K562 (cell line): ENCODE results near the gene TARS3. TPM values are rescaled to one million over a fixed set of nuclear protein-coding genes. Genes with fewer than 3 reads are reported as not detected.
A peak's percentile ranks its signal among the peaks of the same experiment; 100 is the strongest.

Experiments used
- ATAC-seq: fragments of 200-7000 bp; cut with Tn5 transposase; 3 replicates; pipeline ENCODE4 v1.9.1; 2020; ENCODE audit warnings: moderate library complexity
- BruUV-seq: library from RNA; stranded (reverse); fragments of 400-500 nt; replicated peaks from 2 replicates; lab custom pipeline; 2021; lab: Mats Ljungman, UMichigan
- CTCF ChIA-PET: fragments of 300-600 bp; formaldehyde crosslinking; extraction: SDS; loops from one replicate; lab custom pipeline; 2021; ENCODE audit warnings: low intra/inter-chr PET ratio; lab: Yijun Ruan, JAX
- POLR2A ChIA-PET: fragments of 300-600, 350-650 bp; sonication (Branson Sonifier 250); formaldehyde crosslinking; extraction: SDS; loops from one replicate; lab custom pipeline; 2021; ENCODE audit warnings: antibody characterized with exemption, inconsistent platforms; lab: Yijun Ruan, JAX
- DNase-seq, 4 experiments: peaks; one replicate each; pipeline versions ENCODE4 v3.0.0 to v3.0.0-alpha.2; 2011 to 2018; ENCODE audit warnings: low spot score in 3 of 4, mixed read lengths in 3 of 4; ENCODE audit errors: extremely low read depth in 1 of 4
- FAIRE-seq: peaks from 2 replicates; lab custom pipeline; 2011; peaks lifted over from hg19 to GRCh38; lab: Jason Lieb, UNC
- H2AFZ ChIP-seq: 2 replicates; pipeline ENCODE4 v1.6.0; 2011; ENCODE audit warnings: low read depth, low read length, control low read depth, inconsistent platforms
- H3K27ac ChIP-seq: fragments of 200-600 bp; 3 replicates; pipeline ENCODE4 v1.8.0; 2011; ENCODE audit warnings: low read depth, mild to moderate bottlenecking, control low read depth, inconsistent platforms, low read length, moderate library complexity, mixed read lengths; ENCODE audit errors: extremely low read depth
- H3K27me3 ChIP-seq, 2 experiments: fragments of 300-600 bp in 1 of 2; 2 replicates in 1 of 2; 3 replicates in 1 of 2; pipeline versions ENCODE4 v1.6.0 to v1.8.0; 2011; ENCODE audit warnings: inconsistent platforms in 2 of 2, low read length in 2 of 2, mild to moderate bottlenecking in 1 of 2, mixed read lengths in 1 of 2, moderate library complexity in 1 of 2; ENCODE audit not compliant: control insufficient read depth in 2 of 2, insufficient read depth in 2 of 2
- H3K36me3 ChIP-seq: fragments of 300-600 bp; 3 replicates; pipeline ENCODE4 v1.8.0; 2011; ENCODE audit warnings: mild to moderate bottlenecking, low read length, inconsistent platforms; ENCODE audit not compliant: control insufficient read depth, insufficient read depth
- H3K4me1 ChIP-seq, 2 experiments: fragments of 200-600 bp in 1 of 2; replicated peaks in 1 of 2; 2 replicates in 1 of 2; 3 replicates in 1 of 2; pipeline versions ENCODE4 v1.5.1 to v1.8.0; 2011; ENCODE audit warnings: inconsistent platforms in 2 of 2, low read length in 2 of 2, mild to moderate bottlenecking in 1 of 2, mixed read lengths in 1 of 2, moderate library complexity in 1 of 2; ENCODE audit not compliant: control insufficient read depth in 2 of 2, insufficient read depth in 2 of 2
- H3K4me2 ChIP-seq: 2 replicates; pipeline ENCODE4 v1.6.1; 2011; ENCODE audit warnings: low read length, control low read depth, inconsistent platforms, mixed read lengths; ENCODE audit not compliant: insufficient read depth
- H3K4me3 ChIP-seq: fragments of 200-600 bp; sonication (generic), shearing (Covaris generic); 2 replicates; pipeline ENCODE4 v1.5.1; 2016; ENCODE audit warnings: control low read depth, inconsistent platforms
- H3K79me2 ChIP-seq: fragments of 200-600 bp; 3 replicates; pipeline ENCODE4 v1.8.0; 2011; ENCODE audit warnings: low read length, inconsistent platforms; ENCODE audit not compliant: control insufficient read depth, insufficient read depth
- H3K9ac ChIP-seq, 2 experiments: 2 replicates each; pipeline versions ENCODE4 v1.6.0 to v1.6.1; 2011; ENCODE audit warnings: low read depth in 2 of 2, low read length in 2 of 2, control low read depth in 1 of 2, inconsistent platforms in 1 of 2, mild to moderate bottlenecking in 1 of 2, mixed read lengths in 1 of 2; ENCODE audit not compliant: insufficient read depth in 1 of 2
- H3K9me1 ChIP-seq: one replicate; pipeline ENCODE4 v1.6.0; 2011; ENCODE audit warnings: inconsistent platforms, mild to moderate bottlenecking, low read length, moderate library complexity; ENCODE audit not compliant: control insufficient read depth, insufficient read depth
- H3K9me3 ChIP-seq: replicated peaks from 2 replicates; pipeline ENCODE4 v1.5.1; 2011; ENCODE audit warnings: low read depth, low read length, inconsistent platforms; ENCODE audit not compliant: control insufficient read depth, insufficient read depth
- H4K20me1 ChIP-seq: replicated peaks from 2 replicates; pipeline ENCODE4 v1.6.1; 2011; ENCODE audit warnings: low read length, inconsistent platforms, mixed read lengths; ENCODE audit not compliant: control insufficient read depth, insufficient read depth
- CEBPB ChIP-seq: fragments of 450-650 bp; IDR thresholded peaks from 2 replicates; pipeline ENCODE4 v1.6.1; 2016; ENCODE audit warnings: missing genetic modification characterization, missing compliant biosample characterization
- CHD2 ChIP-seq: IDR thresholded peaks from 2 replicates; pipeline ENCODE4 v1.6.1; 2011; ENCODE audit warnings: low read depth, low read length
- EGR1 ChIP-seq: fragments of 450-650 bp; conservative IDR thresholded peaks from 2 replicates; pipeline ENCODE4 v1.6.1; 2017; ENCODE audit warnings: mild to moderate bottlenecking
- FOXP1 ChIP-seq: sonication (generic); formaldehyde crosslinking; IDR thresholded peaks from 2 replicates; pipeline ENCODE4 v1.8.0; 2022; ENCODE audit warnings: mild to moderate bottlenecking, missing genetic modification reagents
- KLF1 ChIP-seq: fragments of 450-650 bp; IDR thresholded peaks from 2 replicates; pipeline ENCODE4 v1.6.1; 2016; ENCODE audit warnings: missing genetic modification characterization, missing compliant biosample characterization
- L3MBTL2 ChIP-seq: fragments of 450-650 bp; IDR thresholded peaks from 2 replicates; pipeline ENCODE4 v1.6.1; 2016; ENCODE audit warnings: mild to moderate bottlenecking, moderate library complexity
- MEIS2 ChIP-seq: fragments of 450-650 bp; IDR thresholded peaks from 2 replicates; pipeline ENCODE4 v1.6.1; 2014; ENCODE audit warnings: mild to moderate bottlenecking; ENCODE audit not compliant: partially characterized antibody
- TAF1 ChIP-seq: IDR thresholded peaks from 2 replicates; pipeline ENCODE4 v1.6.1; 2011; ENCODE audit warnings: mild to moderate bottlenecking, low read length, moderate library complexity; ENCODE audit not compliant: insufficient read depth, control insufficient read depth, severe bottlenecking; ENCODE audit errors: extremely low read depth
- THAP7 ChIP-seq: fragments of 250-450 bp; sonication (Bioruptor Pico); IDR thresholded peaks from 2 replicates; pipeline ENCODE4 v1.5.0; 2021
- VEZF1 ChIP-seq: fragments of 200-800 bp; sonication (Bioruptor generic); IDR thresholded peaks from 2 replicates; pipeline ENCODE4 v1.6.1; 2017; ENCODE audit warnings: missing genetic modification characterization, missing compliant biosample characterization
- ZNF124 ChIP-seq: sonication (generic); formaldehyde crosslinking; IDR thresholded peaks from 2 replicates; pipeline ENCODE4 v1.8.1; 2022; ENCODE audit warnings: missing genetic modification reagents
- ZNF232 ChIP-seq: sonication (generic); formaldehyde crosslinking; IDR thresholded peaks from 2 replicates; pipeline ENCODE4 v1.8.0; 2022; ENCODE audit warnings: mild to moderate bottlenecking, missing genetic modification reagents
- WGBS: fragments of 100-300 bp; shearing (Covaris generic); methylation state at CpG from one replicate; pipeline ENCODE4 v1.1.6; 2016; ENCODE audit warnings: low coverage, mixed read lengths; ENCODE audit not compliant: insufficient coverage; ENCODE audit errors: missing lambda C conversion rate; 5-methylcytosine and 5-hydroxymethylcytosine counted together
- in situ Hi-C: fragments of 300-500 bp; cut with MboI; formaldehyde crosslinking; loops from 4 replicates; pipeline ENCODE4 v1.15.0; 2018; ENCODE audit warnings: inconsistent platforms, mixed read lengths
- intact Hi-C: fragments of 100-400 bp; cut with micrococcal nuclease; formaldehyde crosslinking; loops from 2 replicates; pipeline ENCODE4 v1.14.2; 2022
- polyA plus RNA-seq, 8 experiments: library from polyadenylated mRNA; depleted of rRNA in 4 of 8; stranded (reverse) in 5 of 8; unstranded in 3 of 8; fragments of >200 nt; fragmentation: Nextera tagmentation in 2 of 8; fragmentation: Illumina TruSeq in 1 of 8; extraction: Ambion mirVana in 2 of 8; extraction: Trizol in 1 of 8; gene quantifications; 2 replicates each; pipeline versions ENCODE4 v1.2.1 to v1.2.3, GENCODE V29; 2011 to 2014; ENCODE audit warnings: inconsistent platforms in 1 of 8, missing spikeins in 1 of 8
- total RNA-seq, 7 experiments: library from RNA; depleted of rRNA in 6 of 7; stranded (reverse); fragments of >200 nt in 6 of 7; fragmentation: Illumina TruSeq in 2 of 7; extraction: Trizol in 2 of 7; gene quantifications; 2 replicates each; pipeline versions ENCODE4 v1.2.1 to v1.2.3, GENCODE V29; 2011 to 2021; ENCODE audit warnings: low replicate concordance in 1 of 7
- TF ChIP-seq, protein P1 (sequence below): sonication (generic); formaldehyde crosslinking; IDR thresholded peaks from 2 replicates; pipeline ENCODE4 v1.9.0; 2022; ENCODE audit warnings: mild to moderate bottlenecking, missing genetic modification reagents
- TF ChIP-seq, protein P2 (sequence below), 2 experiments: IDR thresholded peaks; 2 replicates each; pipeline ENCODE4 v1.6.1; 2011; ENCODE audit warnings: borderline replicate concordance in 1 of 2, control low read depth in 1 of 2, low read depth in 1 of 2, low read length in 1 of 2, mild to moderate bottlenecking in 1 of 2, mixed read lengths in 1 of 2, moderate library complexity in 1 of 2; ENCODE audit not compliant: insufficient read depth in 1 of 2, insufficient read length in 1 of 2, poor library complexity in 1 of 2, severe bottlenecking in 1 of 2; ENCODE audit errors: extremely low read depth in 1 of 2
- TF ChIP-seq, protein P3 (sequence below), 2 experiments: fragments of 200-800 bp in 1 of 2; sonication (Bioruptor generic) in 1 of 2; sonication (generic) in 1 of 2; formaldehyde crosslinking in 1 of 2; IDR thresholded peaks in 1 of 2; conservative IDR thresholded peaks in 1 of 2; 2 replicates each; pipeline versions ENCODE4 v1.5.0 to v1.6.1; 2016 to 2020; ENCODE audit warnings: missing compliant biosample characterization in 1 of 2, missing genetic modification characterization in 1 of 2, missing genetic modification reagents in 1 of 2

TARS3 gene
- total and polyA plus RNA-seq, 9 of the 15 experiments (the other 6 are each of a cell fraction or from before 2014, with no cell fraction given) = 2.1 to 14.7 (median 9.8) TPM

GRCh38 chr15:101615986-101616848, 108.1 kb downstream of the TARS3 start:
- CTCF ChIA-PET = no interaction called here
- in situ Hi-C loops = no loop called here
- Histone ChIP-seq H3K27me3 (peaks cover 21 to 43% of the 10 kb centered on the region in 2 experiments), H3K9ac (peak overlapping the region; percentile 13 to 74; a peak in 2 of 4 replicates), H3K4me2 (peak overlapping the region; percentile 83), H3K4me3 (peak overlapping the region; percentile 17; the same call in 1 of the 2 replicates), H3K36me3 (no peaks in the 10 kb centered on the region), H3K4me1 (peaks cover 17 to 21% of the 10 kb centered on the region in 2 experiments; a peak in 4 of 5 replicates), H3K27ac (no peak overlapping the region), H4K20me1 (no peaks in the 10 kb centered on the region), H3K79me2 (no peaks in the 10 kb centered on the region), H3K9me3 (no peaks in the 10 kb centered on the region), H3K9me1 (no peaks in the 10 kb centered on the region), H2AFZ (peak overlapping the region; percentile 94)
- DNase-seq (peak; percentile 78 to 93 (median 88)), ATAC-seq (peak; percentile 91), FAIRE-seq (peak; percentile 80)
- no TSS peak for BruUV-seq
- 16% methylated on average over 25 of the region's 25 CpGs for WGBS
- intact Hi-C loops = no loop called here
- POLR2A ChIA-PET = interaction anchor here (0.5 to 1.1 kb wide), 2 partner anchors 59 to 161 kb away, joined by 3 read pairs; no protein-coding TSS in a partner anchor
- TF ChIP-seq VEZF1 (peak; percentile 51), ZNF124 (CRISPR knock-in tag) (no peak), MEIS2 (no peak), CHD2 (no peak), EGR1 (peak; percentile 31; the same call in 1 of the 2 replicates), THAP7 (CRISPR knock-in tag) (no peak), KLF1 (tag) (no peak), ZNF232 (no peak), FOXP1 (CRISPR knock-in tag) (no peak), L3MBTL2 (peak; percentile 90), TAF1 (no peak), CEBPB (tag) (0 out of 2 replicates have a peak, but pooled peaks have one; percentile 16)
- TF ChIP-seq, protein P1, sequence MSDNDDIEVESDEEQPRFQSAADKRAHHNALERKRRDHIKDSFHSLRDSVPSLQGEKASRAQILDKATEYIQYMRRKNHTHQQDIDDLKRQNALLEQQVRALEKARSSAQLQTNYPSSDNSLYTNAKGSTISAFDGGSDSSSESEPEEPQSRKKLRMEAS = peak; percentile 83
- TF ChIP-seq, protein P2, sequence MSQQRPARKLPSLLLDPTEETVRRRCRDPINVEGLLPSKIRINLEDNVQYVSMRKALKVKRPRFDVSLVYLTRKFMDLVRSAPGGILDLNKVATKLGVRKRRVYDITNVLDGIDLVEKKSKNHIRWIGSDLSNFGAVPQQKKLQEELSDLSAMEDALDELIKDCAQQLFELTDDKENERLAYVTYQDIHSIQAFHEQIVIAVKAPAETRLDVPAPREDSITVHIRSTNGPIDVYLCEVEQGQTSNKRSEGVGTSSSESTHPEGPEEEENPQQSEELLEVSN (IDR thresholded peaks at IDR 0.05; ENCODE audit: borderline replicate concordance in 1 of 2, extremely low read depth in 1 of 2, insufficient read depth in 1 of 2, insufficient read length in 1 of 2, low read depth in 1 of 2, low read length in 1 of 2, poor library complexity in 1 of 2, severe bottlenecking in 1 of 2) = peak; percentile 86 to 93
- TF ChIP-seq, protein P3, sequence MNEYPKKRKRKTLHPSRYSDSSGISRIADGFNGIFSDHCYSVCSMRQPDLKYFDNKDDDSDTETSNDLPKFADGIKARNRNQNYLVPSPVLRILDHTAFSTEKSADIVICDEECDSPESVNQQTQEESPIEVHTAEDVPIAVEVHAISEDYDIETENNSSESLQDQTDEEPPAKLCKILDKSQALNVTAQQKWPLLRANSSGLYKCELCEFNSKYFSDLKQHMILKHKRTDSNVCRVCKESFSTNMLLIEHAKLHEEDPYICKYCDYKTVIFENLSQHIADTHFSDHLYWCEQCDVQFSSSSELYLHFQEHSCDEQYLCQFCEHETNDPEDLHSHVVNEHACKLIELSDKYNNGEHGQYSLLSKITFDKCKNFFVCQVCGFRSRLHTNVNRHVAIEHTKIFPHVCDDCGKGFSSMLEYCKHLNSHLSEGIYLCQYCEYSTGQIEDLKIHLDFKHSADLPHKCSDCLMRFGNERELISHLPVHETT (CRISPR knock-in tag; conservative IDR thresholded peaks at IDR 0.05 in 1 of 2, IDR thresholded peaks at IDR 0.05 in 1 of 2) = no peak
